Transverse colon (tissue), 4 donors: ENCODE data around the gene SEC14L6. TPM values are rescaled to one million over a fixed set of nuclear protein-coding genes. Genes with fewer than 3 reads are reported as not detected.

ENCODE experiments used
- DNase-seq: peaks from one replicate; pipeline ENCODE4 v3.0.0-alpha.2; 2019
- H3K27ac ChIP-seq, 4 donors: fragments of 200-600 bp; sonication (generic); 2 replicates each; pipeline ENCODE4 v1.5.1; 2016 to 2018; ENCODE audit warnings: inconsistent platforms in 4 of 4
- H3K27me3 ChIP-seq: fragments of 200-600 bp; sonication (generic); 2 replicates; pipeline ENCODE4 v1.5.1; 2017; ENCODE audit warnings: inconsistent platforms
- H3K36me3 ChIP-seq, 4 donors: fragments of 200-600 bp; sonication (generic); 2 replicates each; pipeline ENCODE4 v1.5.1; 2017 to 2019; ENCODE audit warnings: inconsistent platforms in 4 of 4
- H3K4me1 ChIP-seq, 4 donors: fragments of 200-600 bp; sonication (generic); 2 replicates each; pipeline ENCODE4 v1.5.1; 2017 to 2020; ENCODE audit warnings: inconsistent platforms in 4 of 4
- H3K4me3 ChIP-seq, 4 donors: fragments of 200-600 bp; sonication (generic); 1 replicate in 1 of 4; 2 replicates in 3 of 4; pipeline versions ENCODE4 v1.5.1 to v1.6.1; 2017 to 2019; ENCODE audit warnings: inconsistent platforms in 4 of 4
- H3K9me3 ChIP-seq, 2 donors: fragments of 200-600 bp; sonication (generic); 2 replicates each; pipeline ENCODE4 v1.5.1; 2017 to 2019; ENCODE audit warnings: inconsistent platforms in 2 of 2
- CTCF ChIP-seq, 5 experiments: fragments of 200-600 bp in 3 of 5; fragments of 450-650 bp in 2 of 5; sonication (generic) in 3 of 5; IDR thresholded peaks; 1 replicate in 2 of 5; 2 replicates in 3 of 5; pipeline ENCODE4 v1.5.1; 2016 to 2017; ENCODE audit warnings: antibody characterized with exemption in 5 of 5, inconsistent platforms in 3 of 5, mild to moderate bottlenecking in 2 of 5, moderate library complexity in 1 of 5
- EP300 ChIP-seq: sonication (generic); formaldehyde crosslinking; IDR thresholded peaks from one replicate; pipeline ENCODE4 v1.6.1; 2017; ENCODE audit warnings: antibody characterized with exemption, low read depth
- POLR2A ChIP-seq: fragments of 450-650 bp; IDR thresholded peaks from one replicate; pipeline ENCODE4 v1.6.1; 2016; ENCODE audit warnings: antibody characterized with exemption, mild to moderate bottlenecking, moderate library complexity
- POLR2AphosphoS5 ChIP-seq, 3 donors: sonication (generic); formaldehyde crosslinking; IDR thresholded peaks; one replicate each; pipeline ENCODE4 v1.6.1; 2016; ENCODE audit warnings: antibody characterized with exemption in 3 of 3
- WGBS, 2 donors: methylation state at CpG; one replicate each; pipeline ENCODE4 v1.1.5; 2018; ENCODE audit warnings: low coverage in 1 of 2; 5-methylcytosine and 5-hydroxymethylcytosine counted together
- in situ Hi-C, 4 donors: fragments of 200-750 bp; cut with MboI; loops; one replicate each; pipeline versions ENCODE4 v1.15.0 to v1.15.1; 2017; ENCODE audit warnings: low sequenced_read_pairs in 3 of 4, low pct_ligation_motif_present in 1 of 4, low pct_unique_long_range_greater_than_20kb in 1 of 4
- intact Hi-C: fragments of 100-400 bp; cut with DNase I; formaldehyde crosslinking; loops from one replicate; pipeline ENCODE4 v1.15.1; 2023; ENCODE audit warnings: low total_unique reads
- total RNA-seq, 4 donors: library from RNA; depleted of rRNA; stranded (reverse); fragments of >200 nt; gene quantifications; one replicate each; pipeline ENCODE4 v1.1.0, GENCODE V29; 2016

The SEC14L6 gene
- total RNA-seq, 4 donors from 2014 or later, result 0.14 to 0.48 TPM; not detected in 2

DNA sequence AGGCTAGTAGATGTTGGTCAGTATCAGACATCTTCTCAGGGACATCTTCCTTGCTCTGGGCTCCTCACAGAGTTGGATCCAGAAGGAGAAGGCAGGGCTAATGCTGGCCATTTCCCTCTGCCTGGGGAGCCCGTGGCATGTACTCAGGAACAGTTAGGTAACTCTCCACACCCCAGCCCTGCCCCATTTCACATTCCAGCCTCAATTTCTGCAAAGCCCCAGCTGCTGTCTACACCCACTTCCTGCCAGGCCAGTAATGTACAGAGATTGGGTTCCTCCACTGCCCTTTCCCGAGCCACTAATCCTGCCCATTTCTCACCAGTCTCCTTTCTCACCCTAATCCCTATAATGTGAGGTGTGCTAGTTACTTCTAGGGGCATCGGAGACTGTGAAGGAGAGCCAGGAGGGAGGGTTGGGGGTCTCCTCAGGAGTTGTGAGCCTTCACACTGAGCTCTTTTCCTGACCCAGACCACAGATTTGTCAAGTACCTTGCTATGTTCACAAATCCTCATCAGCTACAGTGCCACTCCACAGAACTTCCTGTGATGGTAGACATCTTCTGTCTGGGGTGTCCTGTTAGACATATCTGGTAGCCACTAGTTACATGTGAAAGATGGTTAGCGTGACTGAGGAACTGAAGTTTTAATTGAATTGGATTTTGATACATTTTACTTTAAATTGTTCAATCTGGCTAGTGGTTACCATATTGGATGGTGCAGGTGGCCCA is 73.4 kb downstream of the SEC14L6 start:
- peaks cover 9% of the 10 kb centered on the region for H3K27me3 ChIP-seq
- DNase-seq, result no peak
- no peak overlapping the region for H3K27ac ChIP-seq
- TF ChIP-seq CTCF (IDR thresholded peaks at IDR 0.05) (no peak), EP300 (no peak), POLR2A (no peak), POLR2AphosphoS5 (IDR thresholded peaks at IDR 0.05) (no peak)
- WGBS, 2 donors, result 20 to 69% methylated on average over 1 to 4 of the region's 4 CpGs
- no peaks in the 10 kb centered on the region for H3K36me3 ChIP-seq
- no peaks in the 10 kb centered on the region for H3K4me1 ChIP-seq
- intact Hi-C loops, result no loop called here
- H3K9me3 ChIP-seq, result no peaks in the 10 kb centered on the region
- no peak overlapping the region for H3K4me3 ChIP-seq
- in situ Hi-C loops, result no loop called here

Other genes starting within 250 kb of the SEC14L6 start
- gene TBC1D10A, start 219.8 kb downstream of the SEC14L6 start, total RNA-seq, result 10 to 100 TPM; 27.9 to 72.2 (median 45.7) TPM
- gene SF3A1, start 189.8 kb downstream of the SEC14L6 start, total RNA-seq, result 100 to 1,000 TPM in 2 of 4 donors, 10 to 100 TPM in 2; 73.2 to 664 (median 99.3) TPM
- 1 to 10 TPM; 1.4 to 5.2 (median 3.3) TPM for gene CCDC157, start 189.7 kb downstream of the SEC14L6 start, total RNA-seq
- gene RNF215, start 159.3 kb downstream of the SEC14L6 start, total RNA-seq, result 10 to 100 TPM in 2 of 4 donors, 1 to 10 TPM in 2; 3.2 to 65.5 (median 9.8) TPM
- gene SEC14L2, start 149.7 kb downstream of the SEC14L6 start, total RNA-seq, result 1 to 10 TPM in 3 of 4 donors, not detected in 1; 2.2 to 5.5 (median 4.5) TPM
- gene MTFP1, start 121.0 kb downstream of the SEC14L6 start, total RNA-seq, result 10 to 100 TPM in 3 of 4 donors, 1 to 10 TPM in 1; 2.0 to 48.6 (median 21.4) TPM
- not detected for gene SEC14L3, start 74.7 kb downstream of the SEC14L6 start, total RNA-seq
- not detected for gene SEC14L4, start 41.0 kb downstream of the SEC14L6 start, total RNA-seq
- gene GAL3ST1, start 27.9 kb upstream of the SEC14L6 start, total RNA-seq, result 10 to 100 TPM in 1 of 4 donors, 1 to 10 TPM in 3; 5.6 to 24.2 (median 8.7) TPM
- 10 to 100 TPM; 13.5 to 39.5 (median 30.6) TPM for gene PES1, start 45.2 kb upstream of the SEC14L6 start, total RNA-seq
- gene TCN2, start 60.4 kb upstream of the SEC14L6 start, total RNA-seq, result 10 to 100 TPM; 16.5 to 63.8 (median 28.4) TPM
- 10 to 100 TPM in 3 of 4 donors, 1 to 10 TPM in 1; 6.4 to 21.3 (median 15.7) TPM for gene SLC35E4, start 89.0 kb upstream of the SEC14L6 start, total RNA-seq
- gene DUSP18, start 121.1 kb upstream of the SEC14L6 start, total RNA-seq, result 10 to 100 TPM; 13.7 to 38.2 (median 29.8) TPM
- gene OSBP2, start 148.1 kb upstream of the SEC14L6 start, total RNA-seq, result 1 to 10 TPM in 3 of 4 donors, under 1 TPM in 1; 0.60 to 7.5 (median 4.3) TPM